Activated CD4-positive, alpha-beta T cell treated with anti-CD3 and anti-CD28 coated beads, Interleukin-2, amount 10 ng/mL, durations not matched to agents 24 days and 14 days (primary cell): ENCODE measurements around the gene APOL3. TPM values are rescaled to one million over a fixed set of nuclear protein-coding genes. Genes with fewer than 3 reads are reported as not detected.
A peak's percentile ranks its signal among the peaks of the same experiment; 100 is the strongest.
"Not testable (repeated sequence)": the region's sequence is repeated elsewhere in the genome, so short reads cannot be mapped to it uniquely, and the experiment has no call there.

Experiments
- DNase-seq: peaks from one replicate; pipeline ENCODE4 v3.0.0; 2022
- H3K27ac Mint-ChIP-seq: one replicate; pipeline ENCODE4 v1.8.0; 2022; ENCODE audit warnings: mild to moderate bottlenecking, mixed read lengths
- H3K27me3 Mint-ChIP-seq: one replicate; pipeline ENCODE4 v1.8.0; 2022; ENCODE audit warnings: mixed read lengths
- H3K36me3 Mint-ChIP-seq: one replicate; pipeline ENCODE4 v1.8.0; 2022; ENCODE audit warnings: low read depth, mild to moderate bottlenecking, mixed read lengths
- H3K4me1 Mint-ChIP-seq: one replicate; pipeline ENCODE4 v1.8.0; 2021; ENCODE audit warnings: mixed read lengths
- H3K4me3 Mint-ChIP-seq: one replicate; pipeline ENCODE4 v1.8.0; 2022; ENCODE audit warnings: mild to moderate bottlenecking, moderate library complexity, mixed read lengths
- H3K9me3 Mint-ChIP-seq: one replicate; pipeline ENCODE4 v1.8.0; 2021; ENCODE audit warnings: mixed read lengths
- intact Hi-C: fragments of 100-400 bp; cut with micrococcal nuclease; formaldehyde crosslinking; loops from one replicate; pipeline ENCODE4 v1.15.1; 2023
- total RNA-seq: library from RNA; stranded (reverse); gene quantifications from 2 replicates; pipeline ENCODE4 v1.2.3, GENCODE V29; 2022

Gene APOL3
- total RNA-seq, 1 donor from 2014 or later: 42.2 TPM

- H3K36me3 Mint-ChIP-seq: no peaks in the 10 kb centered on the region
- intact Hi-C loops: no loop called here
- H3K27ac Mint-ChIP-seq: no peak overlapping the region
- peaks cover 9% of the 10 kb centered on the region for H3K27me3 Mint-ChIP-seq
- H3K4me3 Mint-ChIP-seq: no peak overlapping the region
- peaks cover 6% of the 10 kb centered on the region for H3K4me1 Mint-ChIP-seq
- no peak for DNase-seq
- H3K9me3 Mint-ChIP-seq: no peaks in the 10 kb centered on the region
These were observed 31.5 kb downstream of the APOL3 start for GRCh38 chr22:36129071-36129470.

- DNase-seq: no peak
- Mint-ChIP-seq H3K4me3 (no peak overlapping the region), H3K27ac (no peak overlapping the region), H3K36me3 (no peaks in the 10 kb centered on the region), H3K4me1 (peaks cover 8% of the 10 kb centered on the region), H3K9me3 (no peaks in the 10 kb centered on the region), H3K27me3 (peaks cover 9% of the 10 kb centered on the region)
- intact Hi-C loops: loop anchor here (2.0 kb wide), 2 partner anchors 195 to 499 kb away; no protein-coding TSS in a partner anchor
These were observed 34.5 kb downstream of the APOL3 start for GRCh38 chr22:36125994-36126531.

- no peaks in the 10 kb centered on the region for H3K36me3 Mint-ChIP-seq
- H3K4me1 Mint-ChIP-seq: peaks cover 8% of the 10 kb centered on the region
- H3K27ac Mint-ChIP-seq: no peak overlapping the region
- H3K4me3 Mint-ChIP-seq: no peak overlapping the region
- intact Hi-C loops: loop anchor here (2.0 kb wide), 2 partner anchors 195 to 499 kb away; no protein-coding TSS in a partner anchor
- H3K9me3 Mint-ChIP-seq: no peaks in the 10 kb centered on the region
- no peak for DNase-seq
- peaks cover 9% of the 10 kb centered on the region for H3K27me3 Mint-ChIP-seq
These were observed 35.1 kb downstream of the APOL3 start for GRCh38 chr22:36125434-36125833.

GRCh38 chr22:36124666-36125065 lies 35.9 kb downstream of the APOL3 start:
- peaks cover 9% of the 10 kb centered on the region for H3K27me3 Mint-ChIP-seq
- H3K4me3 Mint-ChIP-seq: no peak overlapping the region
- H3K4me1 Mint-ChIP-seq: peaks cover 8% of the 10 kb centered on the region
- no peak overlapping the region for H3K27ac Mint-ChIP-seq
- H3K36me3 Mint-ChIP-seq: no peaks in the 10 kb centered on the region
- intact Hi-C loops: loop anchor here (1.0 to 5.0 kb wide), 5 partner anchors 57 to 774 kb away; partner anchors contain the start of gene RBFOX2
- DNase-seq: no peak
- H3K9me3 Mint-ChIP-seq: no peaks in the 10 kb centered on the region

- intact Hi-C loops: loop anchor here (1.0 to 5.0 kb wide), 5 partner anchors 57 to 774 kb away; partner anchors contain the start of gene RBFOX2
- peaks cover 8% of the 10 kb centered on the region for H3K27me3 Mint-ChIP-seq
- H3K4me1 Mint-ChIP-seq: peaks cover 8% of the 10 kb centered on the region
- H3K27ac Mint-ChIP-seq: peak overlapping the region; percentile 82
- H3K9me3 Mint-ChIP-seq: no peaks in the 10 kb centered on the region
- H3K36me3 Mint-ChIP-seq: no peaks in the 10 kb centered on the region
- peak; percentile 98 for DNase-seq
- peak overlapping the region; percentile 71 for H3K4me3 Mint-ChIP-seq
These were observed 36.6 kb downstream of the APOL3 start for GRCh38 chr22:36123673-36124630.

GRCh38 chr22:36120621-36121351 lies 39.8 kb downstream of the APOL3 start:
- not testable (repeated sequence) for DNase-seq, H3K4me3 Mint-ChIP-seq, H3K4me1 Mint-ChIP-seq, H3K9me3 Mint-ChIP-seq, H3K27me3 Mint-ChIP-seq, H3K36me3 Mint-ChIP-seq, H3K27ac Mint-ChIP-seq
- intact Hi-C loops: loop anchor here (5.0 kb wide), 2 partner anchors 53 to 93 kb away; partner anchors contain the start of gene RBFOX2

GRCh38 chr22:36117053-36117554 lies 43.5 kb downstream of the APOL3 start:
- no peaks in the 10 kb centered on the region for H3K4me1 Mint-ChIP-seq
- H3K4me3 Mint-ChIP-seq: no peak overlapping the region
- H3K36me3 Mint-ChIP-seq: no peaks in the 10 kb centered on the region
- H3K27ac Mint-ChIP-seq: peak overlapping the region; percentile 24
- H3K27me3 Mint-ChIP-seq: no peaks in the 10 kb centered on the region
- no peaks in the 10 kb centered on the region for H3K9me3 Mint-ChIP-seq
- no peak for DNase-seq
- intact Hi-C loops: no loop called here

- Mint-ChIP-seq H3K27me3 (no peaks in the 10 kb centered on the region), H3K36me3 (no peaks in the 10 kb centered on the region), H3K27ac (no peak overlapping the region), H3K9me3 (no peaks in the 10 kb centered on the region), H3K4me1 (no peaks in the 10 kb centered on the region), H3K4me3 (no peak overlapping the region)
- intact Hi-C loops: no loop called here
- no peak for DNase-seq
These were observed 44.4 kb downstream of the APOL3 start for GRCh38 chr22:36116127-36116526.

- Mint-ChIP-seq H3K9me3 (no peaks in the 10 kb centered on the region), H3K4me3 (no peak overlapping the region), H3K27ac (no peak overlapping the region), H3K27me3 (no peaks in the 10 kb centered on the region), H3K4me1 (no peaks in the 10 kb centered on the region), H3K36me3 (no peaks in the 10 kb centered on the region)
- DNase-seq: no peak
- intact Hi-C loops: no loop called here
These were observed 47.4 kb downstream of the APOL3 start for GRCh38 chr22:36113121-36113520.

GRCh38 chr22:36111316-36111715 lies 49.2 kb downstream of the APOL3 start:
- Mint-ChIP-seq H3K9me3 (no peaks in the 10 kb centered on the region), H3K36me3 (no peaks in the 10 kb centered on the region), H3K27me3 (peaks cover 7% of the 10 kb centered on the region), H3K4me1 (peaks cover 2% of the 10 kb centered on the region), H3K27ac (no peak overlapping the region), H3K4me3 (no peak overlapping the region)
- intact Hi-C loops: no loop called here
- DNase-seq: no peak

GRCh38 chr22:36110306-36110881 lies 50.2 kb downstream of the APOL3 start:
- Mint-ChIP-seq H3K9me3 (no peaks in the 10 kb centered on the region), H3K27ac (no peak overlapping the region), H3K4me3 (no peak overlapping the region), H3K4me1 (peaks cover 2% of the 10 kb centered on the region), H3K36me3 (no peaks in the 10 kb centered on the region), H3K27me3 (peaks cover 13% of the 10 kb centered on the region)
- intact Hi-C loops: no loop called here
- no peak for DNase-seq

GRCh38 chr22:36107436-36107835 lies 53.1 kb downstream of the APOL3 start:
- H3K9me3 Mint-ChIP-seq: no peaks in the 10 kb centered on the region
- no peak for DNase-seq
- no peak overlapping the region for H3K27ac Mint-ChIP-seq
- peaks cover 15% of the 10 kb centered on the region for H3K27me3 Mint-ChIP-seq
- H3K4me3 Mint-ChIP-seq: no peak overlapping the region
- no peaks in the 10 kb centered on the region for H3K36me3 Mint-ChIP-seq
- H3K4me1 Mint-ChIP-seq: peaks cover 2% of the 10 kb centered on the region
- intact Hi-C loops: no loop called here

- Mint-ChIP-seq H3K27ac (no peak overlapping the region), H3K9me3 (no peaks in the 10 kb centered on the region), H3K4me1 (peaks cover 2% of the 10 kb centered on the region), H3K36me3 (no peaks in the 10 kb centered on the region), H3K4me3 (no peak overlapping the region), H3K27me3 (peaks cover 15% of the 10 kb centered on the region)
- DNase-seq: no peak
- intact Hi-C loops: no loop called here
These were observed 53.6 kb downstream of the APOL3 start for GRCh38 chr22:36106910-36107309.
